ENCODE data around the gene PDAP1. TPM values are rescaled to one million over a fixed set of nuclear protein-coding genes. Genes with fewer than 3 reads are reported as not detected.
"Not testable (repeated sequence)": the region's sequence is repeated elsewhere in the genome, so short reads cannot be mapped to it uniquely, and the experiment has no call there.

PDAP1 gene
- total RNA-seq, 1 donor from 2014 or later, result 105 TPM

DNA sequence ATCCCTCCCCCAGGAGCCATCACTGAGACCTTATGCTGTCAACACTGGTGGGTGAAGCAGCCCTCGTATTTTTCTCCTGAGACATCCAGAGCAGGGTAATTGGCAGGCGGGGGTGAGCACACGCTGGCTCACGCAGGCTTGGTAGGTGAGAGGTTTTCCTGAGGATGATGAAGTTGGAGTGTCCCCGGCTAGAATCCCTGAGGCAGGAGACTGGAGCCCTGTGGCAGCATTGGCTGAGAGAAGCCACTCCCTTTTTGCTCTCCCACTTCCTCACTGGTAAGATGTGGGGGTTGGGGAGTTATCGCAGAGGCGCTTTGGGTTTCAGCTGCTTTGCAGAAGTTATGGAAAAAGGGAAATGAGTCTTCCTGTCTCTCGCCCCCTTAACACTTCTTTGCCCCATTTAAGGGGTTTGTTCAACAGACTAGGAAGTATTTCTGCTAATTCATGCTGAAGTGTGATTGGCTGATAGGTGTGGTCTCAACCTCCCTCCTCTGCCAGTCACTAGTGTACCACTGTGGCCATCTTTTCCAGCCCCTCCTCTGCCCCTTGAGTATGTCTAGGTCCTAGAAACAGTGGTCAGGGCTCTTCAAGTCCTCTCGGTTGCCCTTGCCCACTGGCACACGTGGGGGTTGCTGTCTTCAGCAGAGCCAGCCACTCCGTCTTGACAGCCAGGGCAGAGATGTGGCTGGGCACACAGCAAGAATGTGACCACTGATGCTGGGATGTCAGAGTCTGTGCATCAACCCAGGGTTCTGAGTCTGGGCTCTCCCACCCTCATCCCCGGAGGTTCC lies 28.2 kb downstream of the PDAP1 start:
- no peak for DNase-seq (ENCODE audit: extremely low read depth, low read depth, low spot score)

DNA sequence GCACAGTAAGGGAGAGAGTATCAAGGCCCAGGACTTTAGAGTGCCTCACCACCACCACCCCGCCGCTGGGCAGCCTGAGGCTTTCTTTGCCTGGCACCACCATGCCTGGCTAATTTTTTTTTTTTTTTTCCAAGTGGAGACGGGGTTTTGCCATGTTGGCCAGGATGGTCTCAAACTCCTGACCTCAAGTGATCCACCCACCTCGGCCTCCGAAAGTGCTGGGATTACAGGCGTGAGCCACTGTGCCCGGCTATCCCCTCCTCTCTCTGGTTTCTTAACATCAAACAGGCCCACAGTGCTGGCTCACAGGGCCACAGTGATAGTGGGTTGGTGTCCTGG lies 28.7 kb downstream of the PDAP1 start:
- DNase-seq (ENCODE audit: extremely low read depth, low read depth, low spot score), result not testable (repeated sequence)

DNA sequence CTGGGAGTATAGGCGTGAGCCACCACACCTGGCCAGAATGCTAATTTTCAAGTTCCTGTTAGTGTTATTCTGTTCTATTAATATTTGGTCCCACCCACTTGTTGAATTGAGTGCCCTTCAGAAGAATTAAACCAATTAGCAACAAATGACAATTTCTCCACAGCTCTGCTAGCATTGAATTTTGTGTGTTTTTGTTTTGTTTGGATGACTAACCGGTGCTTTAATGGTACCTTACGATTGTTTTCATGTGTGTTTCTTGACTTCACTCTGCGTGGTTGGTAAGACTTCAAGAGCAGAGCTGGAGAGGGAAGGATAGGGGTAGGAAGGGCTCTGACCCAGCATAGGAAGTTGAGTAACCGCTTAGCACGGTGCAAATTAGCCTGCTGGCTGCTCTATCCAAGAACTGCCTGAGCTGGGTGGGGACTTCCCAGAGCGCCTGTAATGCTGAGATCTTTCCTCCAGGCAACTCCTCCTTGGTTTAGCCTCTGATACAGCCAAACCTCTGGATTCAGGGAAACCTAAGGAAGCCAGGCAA lies 29.3 kb downstream of the PDAP1 start:
- DNase-seq (ENCODE audit: extremely low read depth, low read depth, low spot score), result peak; percentile 89

DNA sequence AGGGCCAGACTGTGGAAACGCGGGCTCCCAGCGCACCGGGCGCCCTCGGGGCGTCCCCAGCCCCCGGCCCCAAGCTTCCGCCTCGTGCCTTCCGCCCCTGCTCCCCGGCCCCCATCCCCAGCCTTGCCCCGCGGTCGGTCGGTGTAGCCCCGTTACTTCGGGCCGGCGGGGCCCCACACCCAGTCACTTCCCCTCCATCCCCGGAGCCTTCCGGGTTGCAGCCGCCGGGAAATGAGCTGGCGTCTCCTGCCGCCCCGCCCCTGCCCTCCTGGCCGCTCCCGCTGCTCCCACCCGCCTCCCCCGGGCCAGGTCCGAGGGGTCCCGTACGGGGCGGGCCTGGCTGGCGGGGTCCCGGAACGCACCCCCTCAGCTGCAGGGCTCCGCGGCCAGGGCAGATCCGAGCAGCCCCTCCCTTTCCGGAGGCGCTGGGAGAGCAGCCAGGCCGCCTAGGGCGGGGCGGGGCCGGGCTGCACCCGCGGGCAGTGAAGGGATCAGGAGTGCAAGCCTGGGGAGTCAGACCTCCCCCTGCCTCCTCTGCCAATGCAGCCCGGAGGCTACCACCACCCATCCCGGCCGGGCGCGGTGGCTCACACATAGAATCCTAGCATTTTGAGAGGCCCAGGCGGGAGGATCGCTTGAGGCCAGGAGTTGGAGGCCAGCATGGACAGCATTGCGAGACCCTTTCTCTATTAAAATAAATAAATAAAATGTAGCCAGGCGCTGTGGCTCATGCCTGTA lies 33.2 kb downstream of the PDAP1 start:
- DNase-seq (ENCODE audit: extremely low read depth, low read depth, low spot score), result no peak

GRCh38 chr7:99374111-99375064 lies 34.0 kb downstream of the PDAP1 start, which contains the start of gene ARPC1B:
Gene ARPC1B, plus strand, starts transcription at chr7:99374730. Its CDS starts 10,985 bp downstream, at chr7:99385715.
- no peak for DNase-seq (ENCODE audit: extremely low read depth, low read depth, low spot score)

- no peak for DNase-seq (ENCODE audit: extremely low read depth, low read depth, low spot score)
Observed at GRCh38 chr7:99373091-99374066, 35.0 kb downstream of the PDAP1 start.

GRCh38 chr7:99372275-99373090 lies 35.9 kb downstream of the PDAP1 start:
- no peak for DNase-seq (ENCODE audit: extremely low read depth, low read depth, low spot score)

GRCh38 chr7:99371376-99371920 lies 36.9 kb downstream of the PDAP1 start:
- no peak for DNase-seq (ENCODE audit: extremely low read depth, low read depth, low spot score)

DNA sequence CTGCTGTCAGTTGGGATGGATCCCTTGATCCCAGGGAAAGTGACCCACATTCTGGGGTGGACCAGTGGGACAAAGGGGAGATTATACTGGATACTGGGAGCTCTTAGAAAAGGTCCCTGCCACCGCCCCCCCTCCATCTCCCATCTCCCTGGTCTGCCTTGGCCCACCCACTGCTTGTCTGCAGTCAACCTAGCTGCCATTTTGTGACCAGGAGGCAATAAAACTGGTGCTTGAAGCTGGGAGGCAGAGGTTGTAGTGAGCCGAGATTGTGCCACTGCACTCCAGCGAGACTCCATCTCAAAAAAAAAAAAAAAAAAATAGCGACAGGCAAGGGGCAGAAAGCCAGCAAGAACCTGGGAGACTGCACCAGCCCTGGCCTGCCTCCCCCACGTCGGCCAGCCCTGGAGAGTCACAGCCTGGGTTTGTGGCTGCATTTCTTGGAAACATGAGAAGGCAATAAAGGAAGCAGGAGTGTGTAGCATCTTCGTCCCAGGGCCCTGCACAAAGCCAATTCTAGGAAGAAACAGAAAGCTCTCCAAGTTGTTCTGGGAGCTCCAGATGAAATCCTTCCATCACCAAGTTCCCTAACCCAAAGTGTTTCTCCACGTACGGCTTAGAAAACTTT lies 38.5 kb downstream of the PDAP1 start:
- DNase-seq (ENCODE audit: extremely low read depth, low read depth, low spot score), result no peak

DNA sequence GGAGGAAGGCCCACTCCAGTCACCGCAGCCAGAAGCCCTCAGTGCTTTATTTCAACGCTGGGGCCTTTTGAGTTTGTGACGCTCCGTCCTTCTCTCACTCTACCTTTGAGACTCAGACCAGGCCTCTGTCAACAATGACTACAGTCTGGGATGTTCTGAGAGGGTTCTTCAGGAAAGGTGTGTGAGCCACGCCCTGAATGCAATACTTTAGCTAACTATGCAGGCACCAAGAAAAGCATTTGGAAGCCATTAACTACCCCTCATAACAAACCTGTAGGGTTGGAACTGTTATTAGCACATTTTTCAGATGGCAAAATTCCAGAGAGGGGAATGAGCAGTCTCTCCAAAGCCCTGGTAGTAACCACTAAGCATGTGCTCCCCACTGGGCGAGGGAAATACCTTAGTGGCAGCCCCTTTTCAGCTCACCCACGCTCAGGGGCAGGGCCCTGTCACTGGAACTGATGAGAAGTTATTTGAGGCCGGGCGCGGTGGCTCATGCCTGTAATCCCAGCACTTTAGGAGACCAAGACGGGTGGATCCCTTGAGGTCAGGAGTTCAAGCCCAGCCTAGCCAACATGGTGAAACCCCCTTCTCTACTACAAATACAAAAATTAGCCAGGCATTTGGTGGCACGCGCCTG lies 39.5 kb downstream of the PDAP1 start:
- no peak for DNase-seq (ENCODE audit: extremely low read depth, low read depth, low spot score)

- DNase-seq (ENCODE audit: extremely low read depth, low read depth, low spot score), result no peak
Observed at GRCh38 chr7:99366646-99367045, 41.8 kb downstream of the PDAP1 start.

DNA sequence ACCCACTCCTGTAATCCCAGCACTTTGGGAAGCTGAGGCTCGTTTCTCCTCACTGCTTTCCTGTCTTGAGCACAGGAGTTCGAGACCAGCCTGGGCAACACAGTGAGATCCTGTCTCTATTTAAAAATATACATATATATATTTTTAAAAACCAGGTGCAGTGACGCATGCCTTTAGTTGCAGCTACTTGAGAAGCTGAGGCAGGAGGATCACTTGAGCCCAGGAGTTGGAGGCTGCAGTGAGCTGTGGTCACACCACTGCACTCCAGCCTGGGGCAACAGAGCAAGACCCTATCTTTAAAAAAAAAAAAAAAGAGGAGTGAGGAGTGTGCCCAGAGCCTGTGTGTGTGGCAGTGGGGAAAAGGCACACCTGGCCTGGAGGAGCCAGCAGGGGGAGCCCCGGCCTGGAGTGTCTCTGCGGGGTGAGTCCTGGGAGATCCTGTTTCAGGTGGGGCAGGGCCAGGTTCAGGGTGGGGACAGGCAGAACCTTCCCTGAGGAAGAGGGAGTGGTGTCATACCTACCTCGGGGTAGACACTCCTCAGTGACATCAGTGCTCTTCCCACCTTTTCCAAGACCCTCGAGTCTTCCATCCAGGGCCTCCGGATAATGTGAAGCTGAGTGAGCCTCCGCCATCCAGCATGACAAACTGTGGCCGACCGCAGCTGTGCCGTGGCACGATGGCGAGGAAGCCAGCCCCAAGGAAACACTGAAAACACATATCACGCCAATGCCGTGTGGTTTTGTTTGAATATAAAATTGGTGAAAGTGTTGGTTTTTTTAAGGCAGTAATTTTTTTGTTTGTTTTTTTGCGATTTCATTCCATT lies 42.9 kb downstream of the PDAP1 start:
- no peak for DNase-seq (ENCODE audit: extremely low read depth, low read depth, low spot score)

- DNase-seq (ENCODE audit: extremely low read depth, low read depth, low spot score), result no peak
Observed at GRCh38 chr7:99363286-99363685, 45.1 kb downstream of the PDAP1 start.

- DNase-seq (ENCODE audit: extremely low read depth, low read depth, low spot score), result no peak
Observed at GRCh38 chr7:99362801-99363200, 45.6 kb downstream of the PDAP1 start.

- no peak for DNase-seq (ENCODE audit: extremely low read depth, low read depth, low spot score)
Observed at GRCh38 chr7:99359465-99360154, 48.8 kb downstream of the PDAP1 start.

GRCh38 chr7:99358521-99358920 lies 49.9 kb downstream of the PDAP1 start:
- DNase-seq (ENCODE audit: extremely low read depth, low read depth, low spot score), result not testable (repeated sequence)
